ENCODE measurements around the gene CCNG2.

The CCNG2 gene

DNA sequence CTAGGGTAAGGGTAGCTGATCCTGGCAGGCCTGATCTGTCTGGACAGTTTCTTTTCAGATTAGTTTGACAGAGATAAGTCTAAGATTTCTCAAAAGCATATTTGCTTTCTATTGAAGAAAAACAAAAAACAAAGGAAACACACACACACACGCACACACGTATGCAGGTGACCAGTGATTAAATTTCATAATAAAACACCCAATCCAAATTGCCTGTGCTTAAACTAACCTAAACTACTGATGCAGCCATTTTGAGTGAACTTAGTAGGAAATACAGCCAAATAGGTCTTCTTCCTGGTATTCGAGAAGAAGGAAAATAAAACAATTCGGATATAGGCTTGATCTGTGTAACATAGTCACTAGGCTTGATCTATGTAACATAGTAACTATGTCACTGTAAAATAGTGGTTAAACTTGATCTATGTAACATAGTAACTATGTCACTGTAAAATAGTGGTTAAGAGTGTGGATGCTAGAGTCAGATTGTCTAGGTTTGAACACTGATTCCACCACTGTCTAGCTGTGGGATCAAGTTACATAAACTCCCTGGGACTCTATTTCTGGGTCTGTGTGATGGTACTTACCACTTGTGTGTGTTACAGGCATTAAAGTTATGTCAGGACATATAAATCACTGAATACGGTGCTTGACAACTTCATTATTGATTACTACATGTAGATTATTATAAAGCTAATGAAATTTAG, 9.8 kb upstream of the CCNG2 start:
- DNase-seq, result no peak

DNA sequence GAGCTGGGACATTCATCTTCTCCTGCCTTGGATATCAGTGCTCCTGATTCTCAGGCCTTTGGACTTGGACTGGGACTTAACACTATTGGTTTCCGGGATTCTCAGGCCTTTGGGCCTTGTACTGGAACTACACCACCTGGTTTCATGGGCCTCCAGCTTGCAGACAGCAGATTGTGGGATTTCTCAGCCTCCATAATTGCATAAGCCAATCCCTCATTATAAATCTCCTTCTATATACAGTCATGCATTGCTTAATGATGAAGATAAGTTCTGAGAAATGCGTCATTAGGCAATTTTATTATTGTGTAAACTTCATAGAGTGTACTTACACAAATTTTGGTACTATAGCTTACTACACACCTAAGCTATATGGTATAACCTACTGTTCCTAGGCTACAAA, 8.9 kb upstream of the CCNG2 start:
- no peak for DNase-seq

DNA sequence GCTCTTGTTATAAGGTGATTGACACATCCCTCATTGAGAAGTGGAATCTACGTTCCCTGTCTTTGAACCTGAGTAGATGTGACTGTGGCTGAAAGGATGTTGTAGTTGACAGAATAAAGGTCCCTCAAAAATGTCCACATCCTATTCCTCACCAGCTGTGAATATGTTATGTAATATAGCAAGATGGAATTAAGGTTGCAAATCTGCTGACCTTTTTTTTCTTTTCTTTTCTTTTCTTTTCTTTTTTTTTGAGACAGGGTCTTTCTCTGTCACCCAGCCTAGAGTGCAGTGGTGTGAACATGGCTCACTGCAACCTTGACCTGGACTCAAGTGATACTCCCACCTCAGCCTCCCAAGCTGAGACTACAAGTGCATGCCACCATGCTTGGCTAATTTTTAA, 7.2 kb upstream of the CCNG2 start:
- DNase-seq, result no peak

DNA sequence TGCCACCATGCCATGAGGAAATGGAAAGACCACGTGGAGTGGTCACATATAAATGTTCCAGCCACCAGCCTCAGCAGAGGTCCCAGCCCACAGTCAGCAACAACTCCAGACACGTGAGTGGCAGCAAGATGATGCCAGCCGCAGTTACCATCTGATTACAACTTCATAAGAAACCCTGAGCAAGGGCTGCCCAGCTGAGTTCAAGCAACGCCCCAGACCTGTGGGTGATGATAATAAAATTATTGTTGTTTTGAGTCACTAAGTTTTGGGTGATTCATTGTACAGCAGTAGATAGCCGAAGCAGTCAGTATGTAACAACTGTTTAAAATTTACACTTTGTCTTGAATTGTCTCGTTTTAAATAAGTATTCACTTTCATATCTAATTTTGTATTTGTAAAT, 5.8 kb upstream of the CCNG2 start:
- DNase-seq, result no peak

DNA sequence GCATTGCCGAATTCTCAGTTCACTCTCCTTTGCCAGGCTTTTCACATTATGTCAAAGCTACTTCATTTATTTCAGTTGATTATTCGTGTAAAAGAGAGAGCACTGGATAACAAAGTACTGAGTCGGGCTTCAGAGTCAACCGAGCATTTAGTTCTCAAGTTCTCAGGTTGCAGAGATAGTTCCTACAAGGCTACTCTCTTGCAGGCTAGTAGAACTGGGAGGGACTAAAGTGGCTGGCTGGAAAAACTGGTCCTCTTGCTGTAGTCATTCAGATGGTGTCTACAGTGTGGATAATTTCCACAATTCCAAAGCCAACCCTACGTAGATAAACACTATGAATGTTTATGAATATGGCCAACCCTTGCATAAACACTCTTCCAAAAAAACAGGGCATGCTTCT, 4.6 kb upstream of the CCNG2 start:
- no peak for DNase-seq

DNA sequence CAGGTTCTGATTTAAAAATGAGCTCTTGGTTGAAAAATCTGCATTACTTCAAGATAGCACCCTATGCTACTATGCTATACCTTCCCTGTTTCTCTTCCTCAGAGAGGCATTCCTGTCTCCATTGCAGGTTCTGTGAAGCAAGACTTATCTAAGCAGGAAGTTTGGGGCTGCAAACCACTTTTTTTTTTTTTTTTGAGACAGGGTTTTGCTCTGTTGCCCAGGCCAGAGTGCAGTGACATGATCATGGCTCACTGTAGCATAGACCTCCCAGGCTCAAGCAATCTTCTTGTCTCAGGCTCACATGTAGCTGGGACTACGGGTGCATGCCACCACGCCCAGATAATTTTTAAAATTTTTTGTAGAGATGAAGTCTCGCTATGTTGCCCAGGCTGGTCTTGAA, 4.0 kb upstream of the CCNG2 start:
- DNase-seq, result no peak

DNA sequence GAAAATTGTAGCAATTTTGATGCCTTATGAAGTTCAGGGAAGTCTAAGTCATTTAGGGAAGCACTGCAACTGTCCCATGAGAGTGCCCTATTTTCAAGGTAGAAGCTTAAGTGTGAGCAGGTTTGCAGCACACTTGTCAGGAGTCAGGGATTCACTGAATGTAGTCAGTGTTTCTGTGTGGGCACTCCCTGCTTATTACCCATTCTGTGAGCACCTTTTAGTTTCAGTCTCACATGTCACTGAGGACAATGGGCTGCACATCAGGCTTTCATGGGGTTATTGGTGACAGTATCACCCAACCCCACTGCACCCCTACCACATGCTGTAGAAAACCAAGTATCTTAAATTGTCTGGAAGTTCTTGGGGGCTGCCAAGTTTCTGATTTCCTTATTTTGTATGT, 2.9 kb upstream of the CCNG2 start:
- DNase-seq, result no peak

DNA sequence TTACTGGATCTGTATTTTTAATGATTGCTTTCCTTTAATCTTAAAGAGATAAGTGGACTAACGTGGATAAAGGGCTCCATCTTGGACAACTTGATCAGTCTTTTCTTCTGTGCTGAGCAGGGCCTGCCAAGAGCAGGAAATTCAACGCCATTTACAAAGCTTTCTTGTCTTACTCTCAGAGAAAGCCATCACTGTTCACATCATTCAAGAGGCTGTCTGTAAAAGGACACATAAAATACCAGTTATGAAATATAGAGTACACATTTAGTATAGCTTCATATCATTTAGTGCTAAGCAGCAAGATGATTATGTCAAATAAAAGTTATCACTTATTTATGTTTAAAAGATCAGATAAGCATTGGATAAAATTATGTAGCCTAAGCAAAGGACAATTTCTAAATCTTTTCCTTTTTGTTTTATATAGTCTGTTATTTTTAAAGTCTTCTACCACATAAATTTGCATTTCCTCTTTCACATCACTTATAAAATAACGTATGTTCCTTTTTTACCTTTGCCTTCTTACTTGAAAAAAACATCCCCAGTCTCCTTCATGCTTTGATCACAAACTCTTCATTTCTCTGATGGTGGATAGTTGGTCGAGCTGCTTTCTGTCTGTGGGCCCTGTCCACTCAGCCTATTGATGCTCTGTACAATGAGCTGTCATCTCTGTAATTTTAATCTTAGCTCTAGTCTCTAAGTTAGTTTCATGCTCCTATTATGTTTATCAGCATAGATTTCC, 2.1 kb upstream of the CCNG2 start:
- DNase-seq, result no peak

DNA sequence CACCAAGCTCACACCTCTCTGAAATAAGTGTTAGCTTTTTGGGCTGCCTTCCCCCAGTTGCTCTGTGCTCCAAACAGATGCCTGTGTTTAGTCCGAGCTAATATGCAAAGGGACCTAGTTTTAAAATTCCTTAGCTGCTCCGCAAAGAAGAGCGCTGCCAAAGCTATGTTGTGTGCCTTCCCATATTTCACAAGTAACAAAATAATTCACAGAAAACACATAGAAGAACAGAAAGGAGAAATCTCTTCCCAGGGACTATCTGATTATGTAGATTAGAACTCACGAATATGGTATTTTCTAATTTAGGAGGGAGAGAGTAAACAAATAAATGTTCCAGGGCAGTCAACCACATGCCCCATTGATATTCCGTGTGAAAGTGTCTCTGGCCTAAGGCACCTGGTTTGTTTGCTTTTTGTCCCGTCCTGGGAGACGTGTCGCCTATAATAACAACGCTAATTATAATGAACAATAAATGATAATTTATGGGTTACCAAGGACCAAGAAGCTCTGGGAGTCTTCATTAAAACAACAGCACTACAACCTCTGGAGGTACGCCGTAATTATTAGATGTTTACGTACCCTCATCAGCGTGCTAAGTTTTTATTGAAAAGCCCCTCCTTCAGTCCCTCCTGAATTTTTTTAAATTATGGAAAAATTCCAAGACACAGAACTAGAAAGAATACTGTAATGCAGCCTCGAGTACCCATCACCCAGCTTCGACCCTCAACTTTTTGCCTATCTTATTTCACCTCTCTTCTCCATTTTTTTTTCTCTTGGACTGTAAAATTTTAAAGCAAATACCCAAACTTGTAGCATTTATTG, 1.2 kb upstream of the CCNG2 start:
- DNase-seq, result peak; percentile 54

DNA sequence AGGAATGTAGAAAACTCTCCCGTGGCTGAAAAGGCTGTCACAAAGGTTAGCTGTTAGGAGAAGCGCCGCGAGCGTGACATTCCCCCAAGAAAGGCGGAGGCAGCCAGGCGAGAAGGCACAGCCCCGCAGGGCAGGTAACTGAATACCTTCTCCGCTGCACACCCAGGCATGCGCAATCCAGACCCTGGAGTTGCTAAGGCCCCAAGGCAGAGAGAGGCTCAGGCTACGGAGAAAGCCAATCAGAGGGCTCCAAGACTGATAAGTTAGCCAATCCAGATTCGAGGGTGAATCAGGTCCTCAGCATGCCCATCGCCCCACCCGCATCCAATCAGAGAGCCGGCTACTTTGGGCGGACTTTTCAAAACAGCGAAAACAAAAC, 485 bp upstream of the CCNG2 start:
- peak; percentile 100 for DNase-seq

DNA sequence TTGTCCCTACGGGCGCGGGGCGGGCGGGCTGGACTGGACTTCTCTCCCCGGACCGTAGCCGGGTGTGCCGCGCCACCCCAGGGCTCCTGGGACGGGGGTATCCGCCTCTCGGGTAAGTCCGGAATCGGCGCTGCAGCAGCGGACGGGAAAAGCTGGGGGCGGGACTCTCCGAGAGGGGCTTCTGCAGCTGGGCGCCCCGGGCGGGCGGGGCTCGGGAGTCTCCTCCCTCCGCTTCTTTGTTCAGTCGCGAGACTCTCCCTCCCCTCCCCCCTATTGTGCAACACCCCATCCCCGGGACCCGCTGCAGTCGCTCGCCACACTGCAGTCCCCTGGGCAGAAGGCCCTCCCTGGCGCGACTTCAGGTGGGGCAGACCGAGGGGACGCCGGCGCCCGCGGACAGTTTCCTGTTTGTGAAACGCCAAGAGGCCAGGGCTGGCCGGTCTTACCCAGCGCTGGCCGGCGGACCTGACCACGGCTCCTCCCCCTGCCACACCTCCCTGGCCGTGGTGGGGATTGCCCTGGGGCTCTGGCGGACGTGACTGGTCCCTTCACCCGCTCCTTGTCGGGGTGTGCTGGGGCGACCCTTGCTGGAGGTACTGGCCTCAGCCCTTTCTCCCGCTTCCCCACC, 966 bp downstream of the CCNG2 start:
- DNase-seq, result peak; percentile 96

DNA sequence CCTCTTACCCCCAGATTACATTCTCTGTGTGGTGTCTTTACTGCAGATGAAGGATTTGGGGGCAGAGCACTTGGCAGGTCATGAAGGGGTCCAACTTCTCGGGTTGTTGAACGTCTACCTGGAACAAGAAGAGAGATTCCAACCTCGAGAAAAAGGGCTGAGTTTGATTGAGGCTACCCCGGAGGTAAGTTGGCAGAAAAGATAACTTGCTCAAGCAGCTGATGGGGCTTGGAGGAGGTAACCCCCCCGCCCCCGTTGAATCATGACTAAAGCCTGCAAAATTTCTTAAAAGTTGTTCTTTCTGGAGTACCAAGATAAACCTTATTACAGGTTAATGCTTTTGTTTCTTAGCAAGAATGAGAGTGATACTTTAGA, 1.5 kb downstream of the CCNG2 start:
- DNase-seq, result no peak

DNA sequence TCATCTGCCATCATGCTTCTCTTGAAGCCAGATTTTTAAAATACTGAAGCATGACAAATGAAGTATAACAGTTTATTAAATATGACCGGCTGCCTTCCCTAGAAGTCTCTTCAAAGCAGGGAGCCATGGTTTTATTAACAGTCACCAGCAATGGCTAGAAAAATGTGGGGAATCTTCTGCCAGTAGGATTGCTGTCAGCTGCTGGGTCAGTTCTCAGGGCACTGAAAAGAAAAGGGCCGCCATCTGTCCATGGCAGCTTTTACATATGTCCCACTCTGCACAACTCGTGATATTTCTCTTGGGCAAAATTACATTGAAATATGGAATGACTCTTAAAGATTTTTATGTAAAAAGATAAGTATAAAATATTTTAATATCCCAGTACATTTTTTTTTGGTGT, 2.8 kb downstream of the CCNG2 start:
- peak; percentile 46 for DNase-seq

DNA sequence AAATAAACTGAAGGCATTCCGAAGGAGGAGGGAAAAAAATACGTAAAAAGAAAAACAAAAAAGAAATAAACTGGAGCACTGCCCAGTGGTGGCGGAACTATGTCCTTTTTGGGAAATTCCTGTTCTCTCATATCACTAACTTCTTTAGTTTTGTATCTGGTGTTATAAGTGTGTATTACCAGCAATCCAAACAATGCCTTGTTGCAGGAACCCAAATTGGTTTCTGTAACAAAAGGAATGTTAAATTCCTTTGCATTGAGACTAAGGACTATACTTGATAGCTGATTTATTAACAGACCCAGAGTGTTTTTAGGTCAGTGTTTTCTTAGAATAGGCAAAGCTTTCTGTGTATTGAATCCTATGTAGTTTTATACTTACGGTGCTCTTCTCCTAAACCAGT, 6.6 kb downstream of the CCNG2 start:
- no peak for DNase-seq

DNA sequence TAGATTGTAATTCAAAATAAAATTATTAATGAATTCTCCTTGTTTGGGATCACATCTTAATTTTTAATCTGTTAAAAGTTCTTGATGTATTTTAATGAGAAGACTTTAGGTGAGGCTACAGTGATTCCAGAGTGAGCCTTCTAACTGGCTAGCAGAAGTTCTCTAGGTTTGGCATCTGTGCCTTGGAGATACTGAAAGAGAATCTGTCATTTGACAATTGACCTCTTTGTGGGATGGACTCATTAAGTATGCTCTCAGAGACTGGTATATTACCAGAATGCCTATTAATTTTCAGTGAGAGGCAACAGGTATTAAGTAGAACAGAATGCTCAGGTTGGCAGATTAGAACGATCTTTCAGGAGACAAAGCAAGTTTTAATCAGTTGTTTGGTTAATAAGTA, 10.2 kb downstream of the CCNG2 start:
- no peak for DNase-seq

DNA sequence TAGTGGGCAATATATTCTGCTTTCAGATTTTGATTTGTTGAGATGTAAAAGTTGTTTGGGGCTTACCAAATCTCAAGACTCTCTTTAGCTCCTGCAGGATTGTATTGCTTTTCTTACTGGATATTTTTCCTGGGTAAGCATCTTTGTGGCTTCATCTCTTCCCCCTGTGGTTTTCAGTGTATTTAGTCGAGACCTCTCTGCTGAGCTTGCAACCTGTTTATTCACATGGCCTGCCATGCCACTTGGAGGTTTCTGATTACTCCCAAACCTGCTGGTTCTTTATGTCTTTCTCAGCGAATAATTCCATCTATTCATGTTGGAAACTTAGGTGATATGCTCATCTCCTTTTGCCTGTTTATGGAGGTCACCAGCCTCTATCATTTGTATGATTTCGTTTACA, 10.9 kb downstream of the CCNG2 start:
- no peak for DNase-seq

DNA sequence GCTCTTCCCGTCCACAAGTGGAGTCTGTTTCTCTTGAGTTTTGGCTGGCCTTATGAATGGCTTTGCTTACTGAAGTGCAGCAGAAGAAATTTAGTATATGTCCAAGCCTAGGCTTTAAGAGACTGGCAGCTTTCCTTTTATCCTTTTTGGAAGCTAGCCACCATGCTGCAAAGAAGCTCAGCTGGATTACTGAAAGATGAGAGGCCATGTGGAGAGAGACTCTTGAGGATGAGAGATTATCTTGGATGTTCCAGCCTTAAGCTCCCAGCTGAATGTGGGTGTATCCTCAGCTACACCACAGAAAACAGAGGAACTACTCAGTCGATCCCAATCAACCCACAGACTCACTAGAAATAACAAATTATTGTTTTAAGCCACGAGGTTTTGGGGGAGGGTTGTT, 12.5 kb downstream of the CCNG2 start:
- peak; percentile 46 for DNase-seq

DNA sequence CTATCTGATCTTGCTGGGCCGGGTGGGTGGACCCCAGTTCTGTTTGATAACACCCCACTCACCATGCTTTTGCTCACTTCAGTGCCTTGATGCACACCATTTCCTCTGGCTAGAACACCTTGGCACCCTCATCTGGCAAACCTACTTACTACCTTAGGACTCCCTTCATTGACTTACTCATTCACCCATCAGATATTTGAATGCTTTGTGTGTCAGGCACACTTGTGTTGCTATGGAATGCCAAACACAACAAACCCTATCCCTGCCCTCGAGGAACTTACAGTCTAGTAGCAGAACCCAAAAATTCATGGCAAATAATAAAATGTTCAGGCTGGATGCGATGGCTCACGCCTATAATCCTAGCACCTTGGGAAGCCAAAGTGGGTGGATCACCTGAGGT, 13.9 kb downstream of the CCNG2 start:
- DNase-seq, result no peak

DNA sequence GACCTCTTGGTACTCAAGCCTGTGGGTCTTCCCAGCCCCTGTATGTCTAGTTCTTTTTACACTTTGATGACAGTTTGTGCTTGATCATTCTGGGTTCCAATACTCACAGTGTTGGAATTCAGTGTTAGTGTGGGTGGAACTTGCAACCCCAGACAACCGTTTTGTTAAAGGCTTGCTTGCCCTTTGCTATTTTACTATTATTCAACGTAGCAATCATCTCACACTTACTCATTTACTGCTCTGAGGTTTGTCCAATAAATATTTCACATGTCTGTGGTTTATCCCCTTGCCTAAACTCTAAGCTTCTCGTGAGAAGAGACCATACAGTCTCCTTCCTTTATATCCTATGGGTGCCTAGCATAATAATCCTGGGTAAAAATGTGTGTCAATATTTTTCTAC, 15.3 kb downstream of the CCNG2 start:
- no peak for DNase-seq

DNA sequence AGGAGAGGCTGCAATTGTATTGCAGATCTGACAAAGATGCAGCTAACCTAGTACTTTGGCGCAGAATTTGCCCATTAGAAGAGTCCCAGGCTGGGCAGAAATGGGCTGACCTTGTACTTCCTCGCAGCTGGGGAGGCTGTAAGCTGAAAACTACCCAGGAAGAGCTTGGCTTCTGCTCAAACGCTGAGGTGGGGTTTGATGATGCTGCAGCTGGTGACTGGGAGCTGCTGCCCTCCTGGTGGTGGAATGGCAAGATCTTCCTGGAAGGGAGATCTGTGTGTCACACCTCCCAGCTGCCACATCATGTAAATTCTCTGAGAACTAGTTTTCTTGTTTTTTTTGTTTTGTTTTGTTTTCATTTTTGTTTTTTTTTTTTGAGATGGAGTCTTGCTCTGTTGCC, 17.4 kb downstream of the CCNG2 start:
- no peak for DNase-seq

DNA sequence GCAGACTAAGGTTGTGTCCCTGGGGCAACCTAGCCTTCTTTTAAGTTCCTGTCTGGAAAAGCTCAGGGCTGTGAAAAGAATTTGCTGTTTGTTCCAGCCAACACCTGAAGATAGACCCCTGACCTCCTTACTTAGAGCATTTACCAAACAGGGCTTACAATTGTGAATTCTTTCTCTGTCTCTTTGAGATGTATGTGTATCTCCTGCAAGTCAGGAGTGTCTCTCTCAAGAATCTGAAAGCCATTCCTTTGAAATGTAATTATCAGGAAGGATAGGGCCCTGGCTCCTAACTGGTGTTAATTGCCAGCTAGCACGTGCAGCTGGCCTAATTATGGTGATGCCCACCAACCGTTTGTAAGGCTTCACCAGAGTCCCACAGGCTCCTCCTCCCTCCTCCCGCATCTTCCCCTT, 18.2 kb downstream of the CCNG2 start:
- DNase-seq, result peak; percentile 65

DNA sequence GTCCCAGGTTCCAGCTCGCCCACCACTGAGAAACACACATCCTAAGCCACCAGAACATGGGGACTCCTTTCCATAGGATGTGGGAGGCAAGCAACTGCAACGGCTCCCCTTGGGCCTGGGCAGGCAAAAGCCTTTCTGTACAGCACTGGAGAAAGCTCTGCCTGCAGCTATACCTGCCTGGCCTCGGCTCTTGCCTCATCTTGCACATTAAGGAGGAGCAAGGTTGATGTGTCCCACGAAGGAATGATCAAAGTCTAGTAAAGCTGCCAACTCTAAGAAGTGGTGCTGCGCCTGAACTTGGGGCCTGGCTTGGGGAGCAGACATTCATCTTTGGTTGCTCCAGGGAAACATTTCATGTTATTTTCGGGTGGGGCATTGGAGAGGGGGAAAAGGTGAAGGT, 19.6 kb downstream of the CCNG2 start:
- peak; percentile 42 for DNase-seq

DNA sequence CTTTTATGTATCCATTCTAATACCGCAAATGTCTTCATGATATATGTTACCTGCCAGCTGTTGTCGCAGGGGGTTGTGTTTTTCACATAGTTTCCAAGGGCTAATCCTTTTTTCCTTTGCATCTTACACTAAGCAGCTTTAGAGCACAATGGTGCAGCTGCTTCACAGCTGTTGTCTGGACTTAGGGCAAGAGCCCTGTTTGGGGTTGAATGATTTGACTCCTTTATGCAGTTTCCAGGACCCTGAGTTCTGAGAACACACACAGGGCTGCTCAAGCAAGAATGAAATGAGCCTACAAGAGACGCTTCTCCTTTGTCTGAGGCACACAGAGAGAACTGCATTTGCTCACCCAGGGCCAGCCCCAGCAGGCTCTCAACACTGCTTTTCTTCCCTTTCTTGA, 20.2 kb downstream of the CCNG2 start:
- peak; percentile 87 for DNase-seq

DNA sequence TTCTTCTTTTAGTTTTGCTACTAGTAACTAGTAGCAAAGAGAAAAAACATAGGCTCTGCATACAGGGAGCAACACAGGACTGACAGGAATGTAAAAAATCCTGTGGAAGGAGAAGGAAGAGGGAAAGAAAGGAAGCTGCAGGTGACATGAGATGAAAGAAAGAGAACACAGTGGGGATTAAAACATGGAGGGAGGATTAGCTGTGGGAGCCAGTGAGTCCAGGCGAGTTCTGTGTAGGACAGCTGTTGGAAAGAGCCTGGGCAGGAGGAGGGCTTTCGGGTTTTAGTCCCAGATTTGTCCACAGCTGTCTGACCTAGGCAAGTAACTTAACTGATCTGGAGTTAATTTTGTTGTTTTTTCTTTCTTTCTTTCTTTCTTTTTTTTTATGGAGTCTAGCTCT, 21.6 kb downstream of the CCNG2 start:
- DNase-seq, result peak; percentile 39

All from eye (tissue), 1 donor.